ENCODE results near the gene DOCK8.

Gene DOCK8

DNA sequence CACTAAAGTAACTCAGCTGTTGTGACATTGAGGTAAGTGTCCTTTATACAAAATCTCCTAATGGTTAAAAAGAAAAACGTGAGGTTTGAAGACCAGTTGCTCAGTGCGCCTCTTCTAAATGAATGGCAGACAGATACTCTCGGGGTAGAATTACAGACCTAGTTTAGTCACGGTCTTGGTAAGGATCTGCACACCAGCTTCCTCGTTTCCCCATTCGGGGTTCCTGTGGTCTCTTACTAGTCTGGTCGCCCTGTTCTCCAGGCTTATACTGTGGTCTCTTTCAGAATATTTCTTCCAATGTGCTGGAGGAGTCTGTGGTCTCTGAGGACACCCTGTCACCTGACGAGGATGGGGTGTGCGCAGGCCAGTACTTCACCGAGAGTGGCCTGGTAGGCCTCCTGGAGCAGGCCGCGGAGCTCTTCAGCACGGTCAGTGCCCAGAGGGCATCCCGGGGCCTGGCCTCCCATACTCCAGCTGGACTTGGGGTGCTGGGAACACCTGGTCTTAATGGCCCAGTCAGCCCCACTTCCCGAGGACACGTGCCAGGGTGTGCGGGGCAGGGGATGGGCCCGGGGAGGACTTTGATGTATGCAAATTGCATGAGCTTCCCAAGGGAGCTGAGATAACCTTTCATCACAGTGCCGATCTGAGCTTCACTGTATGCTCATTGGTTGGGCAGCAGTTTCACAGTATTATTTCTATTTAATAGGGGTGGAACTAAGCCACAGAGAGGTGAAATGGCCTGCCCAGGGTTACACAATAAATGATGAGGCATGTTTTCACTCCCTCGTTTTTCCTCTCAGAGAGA, 224.5 kb downstream of the DOCK8 start:
- in situ Hi-C loops (cut with HindIII; ENCODE audit: low pct_ligation_motif_present, low sequenced_read_pairs): no loop called here
- Histone ChIP-seq H3K27ac (no peak overlapping the region), H3K36me3 (replicated peaks) (no peaks in the 10 kb centered on the region), H3K4me3 (ENCODE audit: low read depth, low read length) (no peak overlapping the region), H3K27me3 (replicated peaks) (no peaks in the 10 kb centered on the region)
- no peak for DNase-seq
- TF ChIP-seq CTCF (IDR thresholded peaks at IDR 0.05; ENCODE audit: low read depth, low read length, missing control alignments): no peak

DNA sequence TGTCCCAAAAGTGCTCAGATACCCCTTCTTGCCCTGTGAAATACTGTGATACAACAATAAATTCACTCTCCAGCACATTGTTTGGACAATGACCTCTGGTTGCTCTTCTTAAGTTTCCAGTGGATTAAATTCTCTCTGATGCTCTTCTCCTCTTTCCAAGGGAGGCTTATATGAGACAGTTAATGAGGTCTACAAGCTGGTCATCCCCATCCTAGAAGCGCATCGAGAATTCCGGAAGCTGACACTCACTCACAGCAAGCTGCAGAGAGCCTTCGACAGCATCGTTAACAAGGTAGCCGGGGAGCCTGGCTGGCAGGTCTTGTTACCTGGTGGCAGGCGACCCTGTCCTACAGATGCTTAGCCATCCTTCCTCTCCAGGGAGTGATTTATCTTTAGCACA, 226.5 kb downstream of the DOCK8 start:
- Histone ChIP-seq H3K4me3 (ENCODE audit: low read depth, low read length) (no peak overlapping the region), H3K27ac (no peak overlapping the region), H3K27me3 (replicated peaks) (no peaks in the 10 kb centered on the region), H3K36me3 (replicated peaks) (no peaks in the 10 kb centered on the region)
- DNase-seq: no peak
- no peak for TF ChIP-seq CTCF (IDR thresholded peaks at IDR 0.05; ENCODE audit: low read depth, low read length, missing control alignments)
- in situ Hi-C loops (cut with HindIII; ENCODE audit: low pct_ligation_motif_present, low sequenced_read_pairs): no loop called here

DNA sequence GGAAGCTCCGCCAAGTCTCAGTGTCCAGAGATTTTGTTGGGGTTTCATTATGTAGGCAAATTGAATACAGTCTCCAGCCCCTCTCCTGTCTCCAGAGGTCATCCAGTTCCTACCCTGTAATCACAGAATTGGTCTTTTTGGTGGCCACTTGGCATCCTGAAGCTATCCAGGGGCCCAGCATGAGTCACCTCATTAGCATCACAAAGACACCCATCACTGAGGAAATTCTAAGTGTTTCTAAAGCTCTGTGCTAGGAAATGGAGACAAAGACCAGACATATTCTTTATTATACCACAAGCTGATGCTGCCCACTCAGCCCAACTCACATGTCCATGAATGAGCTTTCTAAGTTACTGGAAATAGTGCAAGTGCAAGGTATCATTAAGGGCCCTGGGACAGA, 229.9 kb downstream of the DOCK8 start:
- Histone ChIP-seq H3K27me3 (replicated peaks) (no peaks in the 10 kb centered on the region), H3K27ac (no peak overlapping the region), H3K36me3 (replicated peaks) (no peaks in the 10 kb centered on the region), H3K4me3 (ENCODE audit: low read depth, low read length) (no peak overlapping the region)
- in situ Hi-C loops (cut with HindIII; ENCODE audit: low pct_ligation_motif_present, low sequenced_read_pairs): no loop called here
- DNase-seq: no peak
- no peak for TF ChIP-seq CTCF (IDR thresholded peaks at IDR 0.05; ENCODE audit: low read depth, low read length, missing control alignments)

DNA sequence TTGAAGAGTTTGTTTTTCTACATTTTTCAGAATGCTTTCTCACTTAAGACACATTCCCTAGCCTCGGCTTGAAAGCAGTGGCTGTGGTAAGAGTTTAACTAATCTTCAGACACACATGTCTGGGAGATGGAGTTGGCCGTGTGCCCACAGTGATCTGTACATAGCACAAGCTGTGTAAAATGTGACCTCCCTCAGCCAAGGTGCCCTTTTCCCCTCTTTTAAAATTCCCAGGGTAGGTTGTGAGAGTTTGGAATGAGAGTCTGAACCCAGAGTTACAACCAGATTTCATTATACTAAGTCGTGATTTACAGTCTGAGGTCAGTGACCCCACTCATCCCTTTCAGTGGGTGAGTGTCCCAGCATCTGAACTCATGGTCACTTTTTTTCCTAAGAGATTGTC, 230.4 kb downstream of the DOCK8 start:
- H3K27ac ChIP-seq: no peak overlapping the region
- in situ Hi-C loops (cut with HindIII; ENCODE audit: low pct_ligation_motif_present, low sequenced_read_pairs): no loop called here
- DNase-seq: peak; percentile 9

DNA sequence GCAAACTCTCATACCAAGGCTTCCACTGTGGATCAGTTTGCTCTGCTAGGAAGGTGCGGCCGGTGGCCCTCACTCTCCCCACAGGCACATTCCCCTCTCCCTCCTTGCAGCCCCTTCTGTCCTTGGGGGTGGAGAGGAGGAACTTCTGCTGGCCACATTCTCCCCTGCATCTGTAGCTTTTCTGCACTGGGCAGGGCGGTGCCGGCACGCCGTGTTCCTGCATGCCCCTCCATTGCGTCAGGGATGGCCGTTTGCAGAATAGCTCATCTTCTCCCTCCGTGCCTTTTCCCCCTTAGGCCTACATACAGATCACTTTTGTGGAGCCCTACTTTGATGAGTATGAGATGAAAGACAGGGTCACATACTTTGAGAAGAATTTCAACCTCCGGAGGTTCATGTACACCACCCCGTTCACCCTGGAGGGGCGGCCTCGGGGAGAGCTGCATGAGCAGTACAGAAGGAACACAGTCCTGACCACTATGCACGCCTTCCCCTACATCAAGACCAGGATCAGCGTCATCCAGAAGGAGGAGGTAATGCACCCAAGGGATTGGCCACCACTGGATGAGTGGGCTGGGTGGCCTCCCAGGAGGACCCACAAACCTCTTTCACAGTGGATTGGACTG, 231.5 kb downstream of the DOCK8 start:
- H3K36me3 ChIP-seq (replicated peaks): no peaks in the 10 kb centered on the region
- DNase-seq: no peak
- no peak overlapping the region for H3K4me3 ChIP-seq (ENCODE audit: low read depth, low read length)
- H3K27ac ChIP-seq: no peak overlapping the region
- in situ Hi-C loops (cut with HindIII; ENCODE audit: low pct_ligation_motif_present, low sequenced_read_pairs): no loop called here
- H3K27me3 ChIP-seq (replicated peaks): no peaks in the 10 kb centered on the region
- TF ChIP-seq CTCF (IDR thresholded peaks at IDR 0.05; ENCODE audit: low read depth, low read length, missing control alignments): no peak

More for the DNA sequence above, 230.4 kb downstream of the DOCK8 start:
- no peaks in the 10 kb centered on the region for H3K27me3 ChIP-seq (replicated peaks)
- no peak overlapping the region for H3K4me3 ChIP-seq (ENCODE audit: low read depth, low read length)
- no peak for TF ChIP-seq CTCF (IDR thresholded peaks at IDR 0.05; ENCODE audit: low read depth, low read length, missing control alignments)
- no peaks in the 10 kb centered on the region for H3K36me3 ChIP-seq (replicated peaks)

Data from brain microvascular endothelial cell (primary cell).